CD14-positive monocyte (primary cell): ENCODE results near the gene SLC22A31. TPM values are rescaled to one million over a fixed set of nuclear protein-coding genes. Genes with fewer than 3 reads are reported as not detected.

ENCODE experiments used
- DNase-seq, 3 donors: peaks; one replicate each; pipeline ENCODE4 v3.0.0-alpha.2; 2011 to 2022
- H2AFZ ChIP-seq: 2 replicates; pipeline ENCODE4 v1.6.0; 2012; ENCODE audit warnings: mild to moderate bottlenecking, low read depth, low read length, inconsistent platforms; ENCODE audit not compliant: insufficient read depth, poor library complexity, severe bottlenecking
- H3K27ac ChIP-seq, 2 donors: 1 replicate in 1 of 2; 2 replicates in 1 of 2; pipeline ENCODE4 v1.5.1; 2012 to 2013; ENCODE audit warnings: low read length in 2 of 2, control low read depth in 1 of 2, inconsistent platforms in 1 of 2, low read depth in 1 of 2, mild to moderate bottlenecking in 1 of 2
- H3K27me3 ChIP-seq, 2 donors: one replicate each; pipeline versions ENCODE4 v1.6.0 to v1.6.1; 2011 to 2013; ENCODE audit warnings: low read length in 2 of 2; ENCODE audit not compliant: control insufficient read depth in 2 of 2, insufficient read depth in 2 of 2
- H3K36me3 ChIP-seq, 2 donors: replicated peaks in 1 of 2; 1 replicate in 1 of 2; 2 replicates in 1 of 2; pipeline versions ENCODE4 v1.5.1 to v1.6.1; 2012 to 2013; ENCODE audit warnings: low read length in 2 of 2, control low read depth in 1 of 2, inconsistent platforms in 1 of 2, mild to moderate bottlenecking in 1 of 2; ENCODE audit not compliant: insufficient read depth in 2 of 2, control insufficient read depth in 1 of 2
- H3K4me1 ChIP-seq, 2 donors: 1 replicate in 1 of 2; 2 replicates in 1 of 2; pipeline versions ENCODE4 v1.5.1 to v1.6.1; 2012 to 2013; ENCODE audit warnings: low read length in 2 of 2, control low read depth in 1 of 2, inconsistent platforms in 1 of 2, mild to moderate bottlenecking in 1 of 2, moderate library complexity in 1 of 2; ENCODE audit not compliant: insufficient read depth in 2 of 2, control insufficient read depth in 1 of 2
- H3K4me2 ChIP-seq: replicated peaks from 2 replicates; pipeline ENCODE3; 2012; ENCODE audit warnings: low read length, moderate library complexity, mild to moderate bottlenecking; ENCODE audit not compliant: poor library complexity, severe bottlenecking; ENCODE audit errors: extremely low read depth
- H3K4me3 ChIP-seq, 3 experiments: fragments of 200-600 bp in 1 of 3; sonication (generic) in 1 of 3; replicated peaks in 1 of 3; 1 replicate in 2 of 3; 2 replicates in 1 of 3; pipeline ENCODE4 v1.5.1; 2011 to 2013; ENCODE audit warnings: low read length in 3 of 3, mild to moderate bottlenecking in 3 of 3, control low read depth in 2 of 3, low read depth in 2 of 3, inconsistent platforms in 1 of 3, moderate library complexity in 1 of 3
- H3K79me2 ChIP-seq: 2 replicates; pipeline ENCODE4 v1.6.0; 2012; ENCODE audit warnings: mild to moderate bottlenecking, control low read depth, inconsistent platforms, low read length, moderate library complexity; ENCODE audit not compliant: insufficient read depth
- H3K9ac ChIP-seq: 2 replicates; pipeline ENCODE4 v1.6.0; 2017; ENCODE audit warnings: low read length, mild to moderate bottlenecking; ENCODE audit not compliant: insufficient read depth, poor library complexity, severe bottlenecking
- H3K9me3 ChIP-seq, 2 donors: replicated peaks in 1 of 2; 1 replicate in 1 of 2; 2 replicates in 1 of 2; pipeline versions ENCODE4 v1.5.1 to v1.6.1; 2012 to 2013; ENCODE audit warnings: low read length in 2 of 2, control low read depth in 1 of 2; ENCODE audit not compliant: control insufficient read depth in 1 of 2, insufficient read depth in 1 of 2
- H4K20me1 ChIP-seq: 2 replicates; pipeline ENCODE4 v1.6.0; 2012; ENCODE audit warnings: mild to moderate bottlenecking, low read length, control low read depth, moderate library complexity; ENCODE audit not compliant: insufficient read depth
- H3K27ac Mint-ChIP-seq, 7 donors: one replicate each; pipeline ENCODE4 v1.8.0; 2020; ENCODE audit warnings: mild to moderate bottlenecking in 7 of 7, mixed read lengths in 7 of 7, moderate library complexity in 6 of 7, inconsistent platforms in 2 of 7
- H3K27me3 Mint-ChIP-seq, 3 donors: one replicate each; pipeline ENCODE4 v1.8.0; 2021 to 2022; ENCODE audit warnings: low read depth in 3 of 3, mild to moderate bottlenecking in 3 of 3, mixed read lengths in 3 of 3, moderate library complexity in 3 of 3, inconsistent platforms in 1 of 3
- H3K36me3 Mint-ChIP-seq, 2 donors: one replicate each; pipeline ENCODE4 v1.8.0; 2020; ENCODE audit warnings: mixed read lengths in 2 of 2, inconsistent platforms in 1 of 2, mild to moderate bottlenecking in 1 of 2
- H3K4me1 Mint-ChIP-seq: one replicate; pipeline ENCODE4 v1.8.0; 2020; ENCODE audit warnings: mild to moderate bottlenecking, mixed read lengths
- H3K4me3 Mint-ChIP-seq, 2 donors: one replicate each; pipeline ENCODE4 v1.8.0; 2020; ENCODE audit warnings: mild to moderate bottlenecking in 2 of 2, mixed read lengths in 2 of 2, moderate library complexity in 1 of 2
- H3K9me3 Mint-ChIP-seq, 7 donors: one replicate each; pipeline ENCODE4 v1.8.0; 2020 to 2022; ENCODE audit warnings: mixed read lengths in 7 of 7, mild to moderate bottlenecking in 6 of 7, moderate library complexity in 6 of 7, inconsistent platforms in 2 of 7
- CTCF ChIP-seq: fragments of 200-600 bp; IDR thresholded peaks from one replicate; pipeline ENCODE4 v1.8.0; 2022; ENCODE audit warnings: antibody characterized with exemption, mild to moderate bottlenecking
- WGBS: methylation state at CpG from one replicate; pipeline ENCODE4 v1.1.5; 2013; ENCODE audit warnings: missing lambda C conversion rate; ENCODE audit not compliant: insufficient coverage; 5-methylcytosine and 5-hydroxymethylcytosine counted together
- intact Hi-C, 2 donors: fragments of 100-400 bp; cut with micrococcal nuclease; formaldehyde crosslinking; loops; one replicate each; pipeline versions ENCODE4 v1.15.0 to v1.15.1; 2023
- polyA plus RNA-seq, 3 donors: library from polyadenylated mRNA; depleted of rRNA in 1 of 3; unstranded in 2 of 3; stranded (reverse) in 1 of 3; fragments of 300-500 nt in 2 of 3; fragments of >200 nt in 1 of 3; fragmentation: Illumina TruSeq in 2 of 3; gene quantifications; 1 replicate in 2 of 3; 2 replicates in 1 of 3; pipeline ENCODE4 v1.2.3, GENCODE V29; 2012 to 2021

SLC22A31 gene
- polyA plus RNA-seq, 3 donors = 0.29 TPM; not detected in 2

GRCh38 chr16:89179148-89179484 lies 21.2 kb downstream of the SLC22A31 start:
- 92% methylated on average over 8 of the region's 19 CpGs for WGBS
- H3K9me3 Mint-ChIP-seq = peaks cover 0 to 2% (median 0%) of the 10 kb centered on the region in 7 donors

GRCh38 chr16:89178453-89179147 lies 21.7 kb downstream of the SLC22A31 start:
- Histone ChIP-seq H3K9me3 (no peaks in the 10 kb centered on the region), H3K9ac (no peak overlapping the region), H3K79me2 (no peaks in the 10 kb centered on the region), H3K4me1 (no peaks in the 10 kb centered on the region), H4K20me1 (no peaks in the 10 kb centered on the region), H3K27me3 (peaks cover 0 to 5% of the 10 kb centered on the region in 2 donors), H3K36me3 (no peaks in the 10 kb centered on the region), H2AFZ (no peak overlapping the region), H3K27ac (no peak overlapping the region), H3K4me3 (no peak overlapping the region), H3K4me2 (no peak overlapping the region)
- H3K36me3 Mint-ChIP-seq = no peaks in the 10 kb centered on the region
- H3K27ac Mint-ChIP-seq = no peak overlapping the region
- peaks cover 0 to 2% (median 0%) of the 10 kb centered on the region in 7 donors for H3K9me3 Mint-ChIP-seq
- 94% methylated on average over 11 of the region's 24 CpGs for WGBS
- peaks cover 2 to 13% (median 5%) of the 10 kb centered on the region in 3 donors for H3K27me3 Mint-ChIP-seq
- no peak for DNase-seq
- intact Hi-C loops = no loop called here
- H3K4me3 Mint-ChIP-seq = no peak overlapping the region
- TF ChIP-seq CTCF = no peak
- no peaks in the 10 kb centered on the region for H3K4me1 Mint-ChIP-seq

More at GRCh38 chr16:89179148-89179484, 21.2 kb downstream of the SLC22A31 start:
- no peak for DNase-seq
- no peaks in the 10 kb centered on the region for H3K9me3 ChIP-seq
- H2AFZ ChIP-seq = no peak overlapping the region
- no peak overlapping the region for H3K27ac ChIP-seq
- no peak overlapping the region for H3K4me3 ChIP-seq
- no peaks in the 10 kb centered on the region for H3K4me1 ChIP-seq
- H3K4me1 Mint-ChIP-seq = no peaks in the 10 kb centered on the region
- no peak for TF ChIP-seq CTCF
- H3K79me2 ChIP-seq = no peaks in the 10 kb centered on the region
- H3K9ac ChIP-seq = no peak overlapping the region
- H3K4me2 ChIP-seq = no peak overlapping the region
- H3K36me3 ChIP-seq = no peaks in the 10 kb centered on the region
- H3K27me3 Mint-ChIP-seq = peaks cover 2 to 14% (median 5%) of the 10 kb centered on the region in 3 donors
- peaks cover 0 to 3% of the 10 kb centered on the region in 2 donors for H3K27me3 ChIP-seq
- no peak overlapping the region for H3K4me3 Mint-ChIP-seq
- intact Hi-C loops = no loop called here
- no peaks in the 10 kb centered on the region for H3K36me3 Mint-ChIP-seq
- H3K27ac Mint-ChIP-seq = no peak overlapping the region
- no peaks in the 10 kb centered on the region for H4K20me1 ChIP-seq
